GM19238 (cell line): Measurements from ENCODE around the gene PUS3.

Experiments used
- DNase-seq: peaks from one replicate; pipeline ENCODE4 v3.0.0; 2011; ENCODE audit warnings: low spot score; ENCODE audit not compliant: insufficient read length

PUS3 gene

DNA sequence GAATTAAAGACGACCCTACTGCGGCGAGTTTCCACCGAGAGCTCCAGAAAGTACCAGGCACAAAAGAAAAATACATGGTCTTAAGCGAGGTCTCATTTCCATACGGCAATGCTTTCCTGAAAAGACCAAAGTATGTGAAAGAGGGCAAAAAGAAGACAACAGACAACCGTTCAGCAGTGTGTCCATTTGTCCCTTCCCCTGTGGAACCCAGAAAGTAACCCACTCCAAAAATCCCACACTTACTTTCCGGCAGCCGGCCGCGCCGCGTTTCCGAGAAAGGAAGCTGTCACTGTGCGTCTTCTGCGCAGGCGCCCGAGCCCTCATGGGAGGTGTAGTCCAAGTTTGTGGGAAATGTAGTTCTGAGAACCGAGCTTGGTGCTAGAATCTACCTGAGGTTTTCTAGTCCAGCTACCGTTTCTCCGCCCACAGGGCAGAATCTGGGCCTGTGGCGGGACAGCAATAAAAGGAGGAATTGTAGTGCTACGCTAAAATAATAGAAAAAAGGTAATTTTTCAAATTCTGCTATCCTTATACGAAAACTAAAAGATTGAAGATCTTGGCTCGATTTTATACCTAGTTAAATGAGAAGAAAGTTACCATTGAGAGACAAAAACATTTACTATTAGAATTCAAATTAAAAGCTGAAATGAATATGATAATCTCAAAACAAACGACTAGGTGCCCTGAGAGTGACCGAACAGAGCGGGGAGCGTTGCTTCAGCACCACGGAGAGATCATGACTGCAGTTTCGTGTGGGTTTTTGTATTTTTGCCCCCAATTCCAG lies at the start of gene PUS3:
Gene PUS3 (minus strand): TSS at position 280 of the 784 bp plus-strand sequence. CDS start 6,922 bp downstream, outside the sequence.
- DNase-seq, result peak; percentile 80

DNA sequence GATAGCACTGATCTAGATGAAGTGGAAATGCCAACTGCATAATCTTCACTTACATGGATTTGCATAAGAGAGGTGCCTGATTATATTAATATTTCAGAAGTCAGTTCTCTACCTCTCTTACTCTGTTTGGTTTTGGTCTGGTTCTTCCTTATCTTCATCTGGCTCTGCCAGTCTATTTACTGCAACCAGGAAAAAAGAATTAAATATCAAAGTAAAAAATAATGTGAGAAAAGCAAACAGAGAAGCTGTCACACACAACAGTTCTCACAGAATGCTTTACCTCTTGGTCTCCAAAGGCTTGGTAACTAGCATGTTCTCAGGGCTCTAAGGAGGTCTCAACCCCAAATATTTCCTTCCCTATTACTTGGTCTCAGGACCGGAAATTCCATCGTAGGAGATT lies 49.6 kb upstream of the PUS3 start:
- no peak for DNase-seq

DNA sequence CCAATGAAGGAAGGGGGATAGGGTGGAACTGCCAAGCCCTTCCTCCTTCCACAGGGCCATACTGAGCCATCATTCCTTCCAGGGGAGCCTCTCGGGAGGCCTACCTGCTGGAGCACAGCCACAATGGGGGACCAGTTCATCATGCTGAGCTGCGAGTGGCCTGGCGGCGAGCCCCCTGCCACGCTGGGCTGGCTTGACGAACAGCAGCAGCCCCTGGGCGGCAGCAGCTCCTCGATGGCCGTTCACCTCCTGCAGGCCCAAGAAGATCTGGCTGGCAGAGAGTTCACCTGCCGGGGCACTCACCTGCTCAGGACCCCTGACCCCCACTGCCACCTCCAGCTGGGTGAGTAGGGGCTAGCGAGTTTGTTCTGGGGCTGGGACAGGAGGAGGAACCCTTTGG lies 48.7 kb upstream of the PUS3 start:
- no peak for DNase-seq

- DNase-seq, result no peak
These were observed 48.0 kb upstream of the PUS3 start for GRCh38 chr11:125950696-125951651.

- DNase-seq, result no peak
These were observed 47.1 kb upstream of the PUS3 start for GRCh38 chr11:125950178-125950490.

GRCh38 chr11:125949271-125950177 lies 46.5 kb upstream of the PUS3 start:
- DNase-seq, result no peak

GRCh38 chr11:125948278-125949051 lies 45.5 kb upstream of the PUS3 start:
- DNase-seq, result no peak

DNA sequence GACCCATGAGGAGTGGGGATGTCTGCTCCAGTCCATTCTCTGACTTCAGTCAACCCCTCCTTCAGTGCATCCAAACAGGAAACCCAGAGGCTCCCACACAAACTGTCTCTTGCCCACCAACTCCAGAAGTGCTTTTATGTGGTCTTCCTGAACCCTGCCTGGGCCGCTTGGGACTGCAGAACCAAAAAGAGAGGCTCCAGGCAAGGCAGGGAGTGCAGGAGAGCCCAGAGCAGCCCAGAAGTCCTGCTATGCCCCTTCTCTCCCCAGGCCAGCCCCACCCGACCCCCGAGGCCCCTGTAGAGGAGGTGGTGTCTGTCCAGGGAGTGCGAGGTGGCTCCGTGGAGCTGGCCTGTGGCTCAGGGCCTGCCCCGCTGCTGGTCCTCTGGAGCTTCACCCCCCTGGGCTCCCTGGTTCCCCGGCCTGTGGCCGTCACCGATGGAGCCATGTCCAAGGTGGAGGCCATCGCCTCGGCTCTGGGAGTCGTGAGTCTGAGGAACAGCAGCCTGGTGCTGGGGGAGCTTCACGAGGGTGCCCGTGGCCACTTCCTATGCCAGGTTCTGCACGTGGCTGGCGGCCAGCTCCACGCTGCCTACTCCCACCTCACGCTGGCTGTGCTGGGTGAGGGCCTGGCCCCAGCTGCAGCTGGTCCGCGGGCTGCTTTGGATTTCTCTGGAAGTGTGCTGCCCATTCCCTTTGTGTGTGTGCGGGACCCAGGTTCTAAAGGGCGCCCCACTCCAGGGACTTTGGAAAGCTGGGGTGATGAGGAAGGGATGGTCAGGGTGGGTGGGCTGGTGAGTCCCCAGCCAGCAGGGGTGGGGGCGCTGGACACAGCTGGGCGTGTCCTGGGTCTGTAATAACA lies 44.6 kb upstream of the PUS3 start:
- DNase-seq, result no peak

GRCh38 chr11:125946712-125947418 lies 43.9 kb upstream of the PUS3 start:
- no peak for DNase-seq

DNA sequence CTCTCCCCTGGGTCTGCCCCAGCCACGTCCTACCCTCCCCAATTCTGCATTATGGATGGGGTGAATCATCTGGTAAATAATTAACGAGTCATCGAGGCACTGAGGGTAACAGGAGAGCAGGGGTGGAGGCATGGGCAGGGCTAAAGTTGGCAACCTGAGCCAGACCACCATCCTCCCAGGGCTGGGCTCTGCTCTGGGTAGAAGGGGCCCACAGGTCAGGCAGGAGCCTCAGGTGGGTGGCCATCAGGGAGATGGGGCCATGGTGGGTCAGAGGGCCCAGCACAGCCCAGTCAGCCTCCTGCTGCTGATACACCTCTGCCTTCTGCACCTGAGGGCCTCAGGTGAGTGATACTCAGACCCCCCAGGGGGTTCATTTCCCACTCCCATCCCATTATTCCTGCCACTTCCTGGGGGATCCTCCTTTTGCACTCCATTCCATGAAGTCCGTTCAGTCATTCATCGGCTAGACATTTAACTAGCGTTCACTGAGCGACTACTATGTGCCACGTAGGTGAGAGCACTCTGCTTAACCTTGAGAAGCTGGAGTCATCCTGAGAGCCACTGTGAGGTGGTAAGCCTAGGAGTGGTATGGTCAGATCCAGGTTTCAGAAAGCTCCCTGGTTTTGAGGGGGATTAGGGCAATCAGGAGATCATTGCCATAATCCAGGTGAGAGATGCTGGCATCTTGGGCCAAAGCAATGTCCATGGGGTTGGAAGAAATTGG lies 43.0 kb upstream of the PUS3 start, which contains the start of gene VSIG10L2:
Gene VSIG10L2 (plus strand): TSS at position 248 of the 724 bp plus-strand sequence. CDS start 12 bp downstream, at position 260.
- DNase-seq, result no peak

- DNase-seq, result no peak
These were observed 42.2 kb upstream of the PUS3 start for GRCh38 chr11:125945011-125945796.

DNA sequence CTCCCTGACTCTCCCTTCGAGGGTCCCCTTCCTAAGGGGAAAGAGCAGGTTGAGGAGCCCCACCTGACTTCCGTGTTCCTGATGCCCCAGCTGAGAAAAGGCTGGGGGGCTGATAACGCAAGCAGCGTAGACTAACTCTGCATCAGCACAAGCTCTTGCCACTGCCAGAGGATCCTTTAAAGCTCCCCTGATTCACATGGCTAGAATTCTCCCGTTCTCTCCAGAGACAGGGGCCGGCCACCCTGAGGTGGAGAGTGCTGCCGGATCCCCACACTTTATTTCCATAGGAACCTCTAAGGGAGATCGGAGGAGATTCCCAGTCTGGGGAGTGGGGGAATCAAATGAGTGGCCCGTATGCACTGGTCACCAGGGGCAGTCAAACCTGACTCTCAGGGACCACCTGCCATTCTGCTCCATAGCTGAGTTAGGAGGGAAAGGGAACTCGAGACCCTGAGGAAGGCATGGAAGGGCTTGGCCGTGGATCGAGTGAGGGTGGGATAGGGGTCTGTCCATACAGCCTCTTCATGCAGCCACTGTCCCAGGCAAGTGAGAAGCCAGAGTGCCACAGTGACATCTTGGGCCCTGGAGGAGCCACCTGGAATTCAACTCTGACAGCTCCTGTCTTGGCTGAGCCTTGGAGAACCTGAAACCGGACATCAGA lies 41.5 kb upstream of the PUS3 start:
- no peak for DNase-seq

- no peak for DNase-seq
These were observed 40.8 kb upstream of the PUS3 start for GRCh38 chr11:125943661-125944349.

GRCh38 chr11:125942771-125943428 lies 39.9 kb upstream of the PUS3 start:
- no peak for DNase-seq
